Measurements from ENCODE around the gene EDEM1. TPM values are rescaled to one million over a fixed set of nuclear protein-coding genes. Genes with fewer than 3 reads are reported as not detected.

EDEM1 gene
- 15.8 to 20.8 TPM (median 18.8 TPM) in 5 replicates for total RNA-seq (2022; extraction: Qiagen RNA extraction)

DNA sequence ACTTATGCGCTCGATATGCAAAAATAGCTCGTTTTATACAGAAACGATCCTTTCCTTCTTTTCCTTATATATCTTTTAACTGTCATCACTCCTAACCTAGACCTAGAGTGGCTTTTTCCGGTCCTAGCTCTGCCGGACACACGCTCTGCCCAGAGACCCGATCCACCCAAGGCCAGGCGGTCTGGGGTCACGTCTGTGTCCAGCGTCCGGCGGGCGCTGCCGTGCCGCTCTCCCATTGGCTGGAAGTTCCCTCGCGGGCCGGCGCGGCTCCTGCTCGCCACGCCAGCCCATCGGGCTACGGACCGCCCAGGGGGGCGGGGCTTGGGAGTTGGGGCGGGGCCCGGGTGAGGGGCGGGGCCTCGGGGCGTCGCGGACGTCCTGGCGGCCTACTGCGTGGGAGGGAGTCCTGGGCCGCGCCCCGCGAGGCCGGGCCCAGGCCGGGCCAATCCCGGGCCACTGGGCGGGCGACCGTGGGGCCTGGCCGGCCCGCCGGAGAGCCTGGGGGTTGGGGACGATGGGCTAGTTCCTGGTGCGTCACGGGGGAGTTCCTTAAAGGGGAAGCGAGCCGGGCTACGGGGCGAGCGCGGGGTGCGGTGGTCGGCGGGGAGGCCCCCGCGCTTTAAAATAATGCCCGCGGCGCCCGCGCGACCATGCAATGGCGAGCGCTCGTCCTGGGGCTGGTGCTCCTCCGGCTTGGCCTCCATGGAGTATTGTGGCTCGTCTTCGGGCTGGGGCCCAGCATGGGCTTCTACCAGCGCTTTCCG is at the start of gene EDEM1:
EDEM1 (plus strand) TSS at position 552 of the 764 bp plus-strand sequence; CDS start at position 651, 99 bp downstream.

Other genes with a start within 250 kb of the EDEM1 start
- gene BHLHE40, start 208.3 kb upstream of the EDEM1 start, total RNA-seq (2022; extraction: Qiagen RNA extraction), result 63.7 to 80.1 TPM (median 73.1 TPM) in 5 replicates
- 61.0 to 68.9 TPM (median 62.8 TPM) in 5 replicates for gene ARL8B, start 65.4 kb upstream of the EDEM1 start, total RNA-seq (2022; extraction: Qiagen RNA extraction)